WTC11 (cell line): Measurements from ENCODE around the gene UQCR11. TPM values are rescaled to one million over a fixed set of nuclear protein-coding genes. Genes with fewer than 3 reads are reported as not detected.

Experiments
- ATAC-seq: fragments of 200-7000 bp; cut with Tn5 transposase; 2 replicates; pipeline ENCODE4 v1.10.0; 2021; ENCODE audit warnings: mild to moderate bottlenecking, moderate library complexity
- CTCF ChIA-PET: fragments of 300-600 bp; sonication (Branson Sonifier 250); formaldehyde crosslinking; loops from one replicate; lab custom pipeline; 2021; ENCODE audit warnings: antibody characterized with exemption; lab: Charles Lee
- POLR2A ChIA-PET: fragments of 350-600 bp; sonication (Branson Sonifier 250); formaldehyde crosslinking; loops from one replicate; lab custom pipeline; 2021; ENCODE audit warnings: antibody characterized with exemption; lab: Charles Lee
- DNase-seq: peaks from one replicate; pipeline ENCODE4 v3.0.0; 2021; ENCODE audit warnings: low spot score
- H3K27ac Mint-ChIP-seq: 2 replicates; pipeline ENCODE4 v1.8.0; 2021; ENCODE audit warnings: mixed read lengths
- H3K27me3 Mint-ChIP-seq: 2 replicates; pipeline ENCODE4 v1.8.0; 2021; ENCODE audit warnings: low read depth, mild to moderate bottlenecking, moderate library complexity, mixed read lengths
- H3K36me3 Mint-ChIP-seq: 2 replicates; pipeline ENCODE4 v1.8.0; 2021; ENCODE audit warnings: mixed read lengths
- H3K4me1 Mint-ChIP-seq: 2 replicates; pipeline ENCODE4 v1.8.0; 2022; ENCODE audit warnings: mixed read lengths
- H3K4me3 Mint-ChIP-seq: 2 replicates; pipeline ENCODE4 v1.8.0; 2021; ENCODE audit warnings: mild to moderate bottlenecking, moderate library complexity, mixed read lengths
- H3K9me3 Mint-ChIP-seq: 2 replicates; pipeline ENCODE4 v1.8.0; 2021; ENCODE audit warnings: mixed read lengths
- FOXK1 ChIP-seq: sonication (generic); formaldehyde crosslinking; IDR thresholded peaks from 2 replicates; pipeline ENCODE4 v1.8.0; 2022; ENCODE audit warnings: mild to moderate bottlenecking, moderate library complexity, missing genetic modification reagents
- NFYB ChIP-seq: sonication (generic); formaldehyde crosslinking; conservative IDR thresholded peaks from 2 replicates; pipeline ENCODE4 v1.8.0; 2022; ENCODE audit warnings: low read depth, missing genetic modification reagents
- RELA ChIP-seq: sonication (generic); formaldehyde crosslinking; IDR thresholded peaks from 2 replicates; pipeline ENCODE4 v1.8.1; 2022; ENCODE audit warnings: missing genetic modification reagents, mild to moderate bottlenecking, borderline replicate concordance
- ZNF121 ChIP-seq: sonication (generic); formaldehyde crosslinking; IDR thresholded peaks from 2 replicates; pipeline ENCODE4 v1.8.0; 2023; ENCODE audit warnings: missing genetic modification reagents
- total RNA-seq: library from RNA; stranded (reverse); gene quantifications from 3 replicates; pipeline ENCODE4 v1.2.3, GENCODE V29; 2021
- TF ChIP-seq, protein P1 (sequence below): fragments of 200-600 bp; IDR thresholded peaks from 2 replicates; pipeline ENCODE4 v1.8.0; 2022; ENCODE audit warnings: antibody characterized with exemption
- TF ChIP-seq, protein P2 (sequence below): fragments of 250-450 bp; sonication (Bioruptor Pico); conservative IDR thresholded peaks from 2 replicates; pipeline ENCODE4 v1.9.0; 2021; ENCODE audit warnings: mild to moderate bottlenecking
- TF ChIP-seq, protein P3 (sequence below): fragments of 250-450 bp; sonication (Bioruptor Pico); IDR thresholded peaks from 2 replicates; pipeline ENCODE4 v1.9.0; 2021; ENCODE audit warnings: mild to moderate bottlenecking, borderline replicate concordance
- TF ChIP-seq, protein P4 (sequence below): sonication (generic); formaldehyde crosslinking; IDR thresholded peaks from 2 replicates; pipeline ENCODE4 v1.8.1; 2023; ENCODE audit warnings: mild to moderate bottlenecking, missing genetic modification reagents

Gene UQCR11
- total RNA-seq, 1 experiment from 2014 or later: 198 TPM

DNA sequence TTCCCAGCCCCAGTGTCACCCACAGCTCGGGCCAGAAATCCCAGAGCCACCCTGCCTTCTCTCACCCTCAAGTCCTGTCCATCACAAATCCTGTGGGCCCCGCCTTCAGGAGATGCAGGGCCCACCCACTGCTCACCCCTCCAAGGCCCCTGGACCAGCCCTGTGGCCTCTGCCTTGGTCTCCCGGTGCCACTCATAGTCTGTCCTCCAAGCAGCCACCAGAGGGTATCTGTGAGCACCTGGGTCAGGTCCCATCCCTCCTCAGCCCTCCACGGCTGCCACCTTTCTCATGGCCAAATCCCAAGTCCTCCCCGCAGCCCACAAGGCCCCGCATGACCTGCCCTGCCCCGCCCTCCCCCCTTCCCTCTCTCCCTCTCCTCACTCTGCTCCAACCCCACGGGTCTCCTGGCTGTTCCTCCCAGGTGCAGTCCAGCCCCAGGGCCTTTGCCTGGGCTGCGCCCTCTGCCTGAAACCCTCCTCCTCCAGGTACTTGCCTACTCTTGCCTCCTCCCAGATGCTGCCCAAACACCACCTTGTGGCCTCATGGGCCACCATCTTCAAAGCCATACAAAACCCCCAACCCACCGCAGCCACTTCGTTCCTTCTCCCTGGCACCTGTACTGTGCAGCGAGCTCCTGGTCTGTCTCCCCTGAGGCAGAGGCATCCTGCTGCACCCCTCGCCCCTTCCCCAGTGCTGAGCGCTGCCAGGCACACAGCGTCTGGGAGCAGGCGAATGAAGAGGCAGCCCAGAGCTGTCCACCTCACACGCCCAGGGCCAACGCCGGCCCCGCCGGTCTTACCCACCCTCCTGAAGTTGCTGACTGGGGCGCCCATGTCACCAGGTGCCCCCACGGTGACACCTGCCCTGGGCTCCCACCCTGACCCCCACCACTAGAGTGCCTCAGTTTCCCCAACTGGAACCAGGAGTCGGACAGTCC lies 13.2 kb upstream of the UQCR11 start:
- ATAC-seq: peak; percentile 89
- Mint-ChIP-seq H3K27ac (peak overlapping the region; percentile 74), H3K4me3 (no peak overlapping the region), H3K36me3 (peaks cover 54% of the 10 kb centered on the region), H3K4me1 (peaks cover 5% of the 10 kb centered on the region), H3K9me3 (no peaks in the 10 kb centered on the region), H3K27me3 (no peaks in the 10 kb centered on the region)
- POLR2A ChIA-PET: no interaction called here
- CTCF ChIA-PET: interaction anchor here (1.2 kb wide), 1 partner anchor 72 kb away, joined by 5 read pairs; no protein-coding TSS in a partner anchor
- peak; percentile 72 for DNase-seq
- TF ChIP-seq, protein P1, sequence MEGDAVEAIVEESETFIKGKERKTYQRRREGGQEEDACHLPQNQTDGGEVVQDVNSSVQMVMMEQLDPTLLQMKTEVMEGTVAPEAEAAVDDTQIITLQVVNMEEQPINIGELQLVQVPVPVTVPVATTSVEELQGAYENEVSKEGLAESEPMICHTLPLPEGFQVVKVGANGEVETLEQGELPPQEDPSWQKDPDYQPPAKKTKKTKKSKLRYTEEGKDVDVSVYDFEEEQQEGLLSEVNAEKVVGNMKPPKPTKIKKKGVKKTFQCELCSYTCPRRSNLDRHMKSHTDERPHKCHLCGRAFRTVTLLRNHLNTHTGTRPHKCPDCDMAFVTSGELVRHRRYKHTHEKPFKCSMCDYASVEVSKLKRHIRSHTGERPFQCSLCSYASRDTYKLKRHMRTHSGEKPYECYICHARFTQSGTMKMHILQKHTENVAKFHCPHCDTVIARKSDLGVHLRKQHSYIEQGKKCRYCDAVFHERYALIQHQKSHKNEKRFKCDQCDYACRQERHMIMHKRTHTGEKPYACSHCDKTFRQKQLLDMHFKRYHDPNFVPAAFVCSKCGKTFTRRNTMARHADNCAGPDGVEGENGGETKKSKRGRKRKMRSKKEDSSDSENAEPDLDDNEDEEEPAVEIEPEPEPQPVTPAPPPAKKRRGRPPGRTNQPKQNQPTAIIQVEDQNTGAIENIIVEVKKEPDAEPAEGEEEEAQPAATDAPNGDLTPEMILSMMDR: peak; percentile 27; the same call in 1 of the 2 replicates
- TF ChIP-seq, protein P2, sequence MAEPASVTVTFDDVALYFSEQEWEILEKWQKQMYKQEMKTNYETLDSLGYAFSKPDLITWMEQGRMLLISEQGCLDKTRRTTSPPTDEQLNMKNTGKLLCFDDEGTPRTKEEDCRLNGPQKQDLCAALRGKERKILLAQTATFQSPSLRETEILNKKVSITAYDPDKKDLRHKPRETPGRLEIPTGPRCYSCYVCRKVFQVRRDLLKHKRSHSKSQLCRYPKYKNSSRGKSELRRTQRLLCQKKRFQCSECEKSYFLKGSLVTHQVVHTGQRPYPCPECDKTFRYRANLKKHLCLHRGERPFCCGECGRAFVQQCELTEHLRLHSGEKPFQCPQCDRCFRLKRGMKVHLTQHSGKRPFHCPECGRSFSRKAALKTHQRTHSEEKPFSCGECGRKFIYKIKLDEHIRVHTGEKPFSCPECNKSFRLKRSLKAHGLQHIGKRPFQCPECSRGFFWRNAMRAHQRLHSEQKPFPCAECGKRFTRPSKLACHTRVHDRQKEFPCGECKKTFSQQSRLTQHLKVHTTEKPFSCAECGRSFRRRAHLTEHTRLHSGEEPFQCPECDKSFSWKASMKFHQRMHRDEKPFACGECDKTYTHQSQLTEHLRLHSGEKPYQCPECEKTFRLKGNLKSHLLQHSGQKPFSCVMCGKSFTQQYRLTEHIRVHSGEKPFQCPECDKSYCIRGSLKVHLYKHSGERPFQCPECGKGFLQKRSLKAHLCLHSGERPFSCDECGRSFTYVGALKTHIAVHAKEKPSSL (CRISPR knock-in tag): no peak
- TF ChIP-seq, all 79 proteins: peak for 1

DNA sequence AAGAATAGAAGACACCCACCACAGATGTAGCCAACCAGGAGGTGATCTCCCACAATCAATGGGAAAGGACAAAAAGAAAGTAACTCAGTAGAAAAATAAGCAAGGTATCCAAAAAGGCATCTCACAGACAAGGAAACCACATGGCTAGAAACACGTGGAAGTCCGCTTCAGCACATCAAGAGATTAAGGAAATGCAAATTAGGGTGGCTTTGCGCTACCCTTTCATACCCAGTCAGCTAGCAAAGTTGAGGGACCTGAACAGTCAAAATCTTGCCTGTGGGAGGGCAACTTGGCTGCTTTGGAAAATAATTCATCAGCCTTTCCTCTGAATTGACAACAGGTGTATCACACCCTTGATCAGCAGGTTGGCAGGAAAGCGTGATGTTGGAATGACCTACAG lies 11.6 kb upstream of the UQCR11 start:
- ChIA-PET CTCF (interaction anchor here (1.1 kb wide), 1 partner anchor 53 kb away, joined by 3 read pairs; no protein-coding TSS in a partner anchor), POLR2A (no interaction called here)
- Mint-ChIP-seq H3K27me3 (no peaks in the 10 kb centered on the region), H3K4me1 (no peaks in the 10 kb centered on the region), H3K4me3 (no peak overlapping the region), H3K9me3 (no peaks in the 10 kb centered on the region), H3K36me3 (peaks cover 56% of the 10 kb centered on the region), H3K27ac (no peak overlapping the region)
- ATAC-seq: no peak
- no peak for TF ChIP-seq ZNF121
- TF ChIP-seq FOXK1 (CRISPR knock-in tag): no peak
- TF ChIP-seq RELA (CRISPR knock-in tag): no peak
- no peak for TF ChIP-seq NFYB
- TF ChIP-seq, protein P3, sequence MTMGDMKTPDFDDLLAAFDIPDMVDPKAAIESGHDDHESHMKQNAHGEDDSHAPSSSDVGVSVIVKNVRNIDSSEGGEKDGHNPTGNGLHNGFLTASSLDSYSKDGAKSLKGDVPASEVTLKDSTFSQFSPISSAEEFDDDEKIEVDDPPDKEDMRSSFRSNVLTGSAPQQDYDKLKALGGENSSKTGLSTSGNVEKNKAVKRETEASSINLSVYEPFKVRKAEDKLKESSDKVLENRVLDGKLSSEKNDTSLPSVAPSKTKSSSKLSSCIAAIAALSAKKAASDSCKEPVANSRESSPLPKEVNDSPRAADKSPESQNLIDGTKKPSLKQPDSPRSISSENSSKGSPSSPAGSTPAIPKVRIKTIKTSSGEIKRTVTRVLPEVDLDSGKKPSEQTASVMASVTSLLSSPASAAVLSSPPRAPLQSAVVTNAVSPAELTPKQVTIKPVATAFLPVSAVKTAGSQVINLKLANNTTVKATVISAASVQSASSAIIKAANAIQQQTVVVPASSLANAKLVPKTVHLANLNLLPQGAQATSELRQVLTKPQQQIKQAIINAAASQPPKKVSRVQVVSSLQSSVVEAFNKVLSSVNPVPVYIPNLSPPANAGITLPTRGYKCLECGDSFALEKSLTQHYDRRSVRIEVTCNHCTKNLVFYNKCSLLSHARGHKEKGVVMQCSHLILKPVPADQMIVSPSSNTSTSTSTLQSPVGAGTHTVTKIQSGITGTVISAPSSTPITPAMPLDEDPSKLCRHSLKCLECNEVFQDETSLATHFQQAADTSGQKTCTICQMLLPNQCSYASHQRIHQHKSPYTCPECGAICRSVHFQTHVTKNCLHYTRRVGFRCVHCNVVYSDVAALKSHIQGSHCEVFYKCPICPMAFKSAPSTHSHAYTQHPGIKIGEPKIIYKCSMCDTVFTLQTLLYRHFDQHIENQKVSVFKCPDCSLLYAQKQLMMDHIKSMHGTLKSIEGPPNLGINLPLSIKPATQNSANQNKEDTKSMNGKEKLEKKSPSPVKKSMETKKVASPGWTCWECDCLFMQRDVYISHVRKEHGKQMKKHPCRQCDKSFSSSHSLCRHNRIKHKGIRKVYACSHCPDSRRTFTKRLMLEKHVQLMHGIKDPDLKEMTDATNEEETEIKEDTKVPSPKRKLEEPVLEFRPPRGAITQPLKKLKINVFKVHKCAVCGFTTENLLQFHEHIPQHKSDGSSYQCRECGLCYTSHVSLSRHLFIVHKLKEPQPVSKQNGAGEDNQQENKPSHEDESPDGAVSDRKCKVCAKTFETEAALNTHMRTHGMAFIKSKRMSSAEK (CRISPR knock-in tag): no peak
- no peak for DNase-seq

DNA sequence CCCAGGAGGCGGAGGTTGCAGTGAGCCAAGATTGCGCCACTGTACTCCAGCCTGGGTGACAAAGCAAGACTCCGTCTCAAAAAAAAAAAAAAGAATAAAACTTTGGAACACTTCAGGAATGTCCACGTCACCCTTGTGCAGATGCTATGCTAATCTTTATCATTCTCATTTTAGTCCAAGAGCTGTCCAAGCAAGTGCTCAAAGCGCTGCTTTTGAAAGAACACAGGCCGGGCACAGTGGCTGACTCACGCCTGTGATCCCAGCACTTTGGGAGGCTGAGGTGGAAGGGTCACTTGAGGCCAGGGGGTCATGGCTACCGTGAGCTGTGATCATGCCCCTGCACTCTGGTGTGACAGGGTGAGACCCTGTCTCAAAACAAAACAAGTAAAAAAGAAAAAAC lies 11.1 kb upstream of the UQCR11 start:
- no peak for ATAC-seq
- CTCF ChIA-PET: interaction anchor here (1.1 kb wide), 1 partner anchor 54 kb away, joined by 3 read pairs; no protein-coding TSS in a partner anchor
- Mint-ChIP-seq H3K4me1 (no peaks in the 10 kb centered on the region), H3K27ac (no peak overlapping the region), H3K9me3 (no peaks in the 10 kb centered on the region), H3K4me3 (no peak overlapping the region), H3K27me3 (no peaks in the 10 kb centered on the region), H3K36me3 (peaks cover 58% of the 10 kb centered on the region)
- DNase-seq: no peak
- POLR2A ChIA-PET: interaction anchor here (0.6 kb wide), 1 partner anchor 860 kb away, joined by 4 read pairs; the partner anchor contains the start of gene GADD45B
- TF ChIP-seq, protein P4, sequence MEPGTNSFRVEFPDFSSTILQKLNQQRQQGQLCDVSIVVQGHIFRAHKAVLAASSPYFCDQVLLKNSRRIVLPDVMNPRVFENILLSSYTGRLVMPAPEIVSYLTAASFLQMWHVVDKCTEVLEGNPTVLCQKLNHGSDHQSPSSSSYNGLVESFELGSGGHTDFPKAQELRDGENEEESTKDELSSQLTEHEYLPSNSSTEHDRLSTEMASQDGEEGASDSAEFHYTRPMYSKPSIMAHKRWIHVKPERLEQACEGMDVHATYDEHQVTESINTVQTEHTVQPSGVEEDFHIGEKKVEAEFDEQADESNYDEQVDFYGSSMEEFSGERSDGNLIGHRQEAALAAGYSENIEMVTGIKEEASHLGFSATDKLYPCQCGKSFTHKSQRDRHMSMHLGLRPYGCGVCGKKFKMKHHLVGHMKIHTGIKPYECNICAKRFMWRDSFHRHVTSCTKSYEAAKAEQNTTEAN (CRISPR knock-in tag): no peak
